NB4 (cell line): Measurements from ENCODE around the gene RAB1B.

ENCODE experiments used
- DNase-seq: peaks from one replicate; pipeline ENCODE4 v3.0.0; 2010; ENCODE audit warnings: low read depth
- H3K4me3 ChIP-seq: one replicate; pipeline ENCODE4 v1.5.1; 2011; ENCODE audit warnings: mild to moderate bottlenecking, low read depth, low read length, moderate library complexity
- CTCF ChIP-seq: IDR thresholded peaks from one replicate; pipeline ENCODE4 v1.5.1; 2012; ENCODE audit warnings: low read depth, low read length
- MYC ChIP-seq: IDR thresholded peaks from 2 replicates; pipeline ENCODE4 v1.6.1; 2011; ENCODE audit warnings: low read depth, low read length
- POLR2A ChIP-seq: IDR thresholded peaks from 2 replicates; pipeline ENCODE4 v1.6.1; 2011; ENCODE audit warnings: mild to moderate bottlenecking; ENCODE audit not compliant: insufficient read length; ENCODE audit errors: extremely low read depth
- TF ChIP-seq, protein P1 (sequence below): IDR thresholded peaks from 2 replicates; pipeline ENCODE4 v1.6.1; 2011; ENCODE audit warnings: low read depth, low read length

RAB1B gene

GRCh38 chr11:66221726-66222236 lies 46.7 kb upstream of the RAB1B start:
- H3K4me3 ChIP-seq, result no peak overlapping the region
- peak; percentile 29 for DNase-seq
- TF ChIP-seq CTCF (no peak), POLR2A (no peak), MYC (no peak)
- TF ChIP-seq, protein P1, sequence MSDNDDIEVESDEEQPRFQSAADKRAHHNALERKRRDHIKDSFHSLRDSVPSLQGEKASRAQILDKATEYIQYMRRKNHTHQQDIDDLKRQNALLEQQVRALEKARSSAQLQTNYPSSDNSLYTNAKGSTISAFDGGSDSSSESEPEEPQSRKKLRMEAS, result no peak

GRCh38 chr11:66222358-66223149 lies 45.9 kb upstream of the RAB1B start:
- DNase-seq, result peak; percentile 93
- no peak overlapping the region for H3K4me3 ChIP-seq
- TF ChIP-seq, protein P1, result peak; percentile 98
- TF ChIP-seq CTCF (peak; percentile 100), MYC (peak; percentile 90), POLR2A (no peak)

DNA sequence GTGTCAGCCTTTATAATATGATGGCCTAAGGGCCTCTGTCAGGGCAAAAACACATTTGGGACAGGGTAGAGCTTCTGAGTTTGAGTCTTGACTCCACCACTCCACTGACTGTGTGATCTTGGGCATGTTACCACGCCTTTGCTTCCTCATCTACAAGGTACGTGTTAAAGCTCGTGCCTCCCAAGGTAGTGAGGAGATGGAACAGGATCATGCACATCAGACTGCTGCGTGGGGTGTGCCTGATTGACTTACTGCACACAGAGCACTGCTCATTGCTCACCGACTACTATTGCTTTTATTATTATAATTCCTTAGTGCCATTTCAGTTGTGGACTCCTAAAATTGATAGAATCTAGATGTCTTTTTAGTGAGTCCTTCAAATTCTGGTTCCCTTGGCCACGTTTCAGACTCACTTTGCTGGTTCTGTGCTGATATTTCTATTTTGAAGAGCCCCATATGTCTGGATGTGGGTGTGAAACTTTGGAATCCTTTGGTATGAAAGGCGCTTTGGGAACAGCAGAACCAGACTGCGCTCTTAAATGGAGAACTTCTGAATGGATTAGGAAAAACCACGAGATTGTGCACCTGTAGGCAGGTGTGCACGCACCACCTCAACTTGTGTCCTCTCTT lies 44.1 kb upstream of the RAB1B start:
- no peak for DNase-seq
- H3K4me3 ChIP-seq, result no peak overlapping the region
- TF ChIP-seq POLR2A (no peak), MYC (no peak), CTCF (no peak)
- TF ChIP-seq, protein P1, result no peak

DNA sequence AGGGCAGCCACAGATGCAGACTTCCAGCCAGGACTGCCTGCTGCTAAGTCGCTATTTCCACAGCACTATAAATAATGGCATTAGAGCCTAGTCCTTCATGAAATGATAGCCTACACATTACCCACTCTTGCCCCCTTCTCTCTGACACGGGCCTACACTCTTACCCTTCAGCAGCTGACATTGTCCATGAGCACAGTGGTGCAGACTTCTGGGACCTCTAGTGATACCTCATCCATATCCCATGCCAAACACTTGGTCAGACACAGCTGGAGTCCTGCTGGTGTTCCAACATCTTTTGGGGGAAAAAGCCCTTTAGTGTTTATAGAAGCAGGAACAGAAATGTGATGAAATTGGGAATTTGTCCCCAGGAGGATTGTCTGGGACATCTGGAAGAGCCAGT lies 43.4 kb upstream of the RAB1B start:
- no peak overlapping the region for H3K4me3 ChIP-seq
- TF ChIP-seq, protein P1, result no peak
- TF ChIP-seq MYC, result no peak
- TF ChIP-seq CTCF, result no peak
- TF ChIP-seq POLR2A, result no peak
- DNase-seq, result no peak

DNA sequence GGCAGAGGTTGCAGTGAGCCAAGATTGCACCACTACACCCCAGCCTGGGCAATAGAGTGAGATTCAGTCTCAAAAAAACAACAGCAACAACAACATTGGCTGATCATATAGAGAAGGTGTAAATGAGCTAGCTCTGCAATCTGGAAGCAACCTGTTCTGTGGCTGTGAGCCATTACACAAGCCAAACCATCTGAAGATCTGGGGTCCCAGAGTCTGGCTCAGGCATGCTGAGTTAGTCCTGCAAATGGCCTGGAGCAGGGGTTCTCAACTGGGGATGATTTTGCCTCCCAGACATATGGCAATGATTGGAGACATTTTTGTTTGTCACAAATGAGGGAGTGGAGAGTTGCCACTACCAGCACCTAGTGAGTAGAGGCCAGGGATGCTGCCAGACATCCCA lies 42.3 kb upstream of the RAB1B start:
- DNase-seq, result no peak
- H3K4me3 ChIP-seq, result no peak overlapping the region
- TF ChIP-seq, protein P1, result no peak
- TF ChIP-seq MYC (no peak), POLR2A (no peak), CTCF (no peak)
